Hindlimb muscle (tissue), 1 donor: Measurements from ENCODE around the gene CTPS1. TPM values are rescaled to one million over a fixed set of nuclear protein-coding genes. Genes with fewer than 3 reads are reported as not detected.
A peak's percentile ranks its signal among the peaks of the same experiment; 100 is the strongest.

Experiments used
- DNase-seq: peaks from one replicate; pipeline ENCODE4 v3.0.0-alpha.2; 2013
- polyA plus RNA-seq: library from polyadenylated mRNA; unstranded; fragments of 120-200 nt; gene quantifications from one replicate; pipeline ENCODE4 v1.2.1, GENCODE V29; 2013; ENCODE audit not compliant: insufficient read length

Gene CTPS1
- polyA plus RNA-seq, 1 donor, result 15.7 TPM

GRCh38 chr1:40969445-40969844 is 10.1 kb upstream of the CTPS1 start:
- no peak for DNase-seq

GRCh38 chr1:40971966-40972365 is 7.5 kb upstream of the CTPS1 start:
- no peak for DNase-seq

GRCh38 chr1:40973912-40974311 is 5.6 kb upstream of the CTPS1 start:
- DNase-seq, result no peak

GRCh38 chr1:40974945-40975344 is 4.6 kb upstream of the CTPS1 start:
- DNase-seq, result no peak

GRCh38 chr1:40976952-40977690 is 2.4 kb upstream of the CTPS1 start:
- DNase-seq, result no peak

GRCh38 chr1:40977716-40978115 is 1.8 kb upstream of the CTPS1 start:
- DNase-seq, result no peak

GRCh38 chr1:40978886-40979240 is 633 bp upstream of the CTPS1 start:
- DNase-seq, result no peak

GRCh38 chr1:40980068-40980452 is 564 bp downstream of the CTPS1 start:
- no peak for DNase-seq

GRCh38 chr1:40980453-40981121 is 1.1 kb downstream of the CTPS1 start:
- peak; percentile 15 for DNase-seq

GRCh38 chr1:40981691-40982448 is 2.4 kb downstream of the CTPS1 start:
- DNase-seq, result peak; percentile 31

- DNase-seq, result no peak
Measured at GRCh38 chr1:40982721-40983120, 3.2 kb downstream of the CTPS1 start.

GRCh38 chr1:40983286-40983685 is 3.8 kb downstream of the CTPS1 start:
- no peak for DNase-seq

GRCh38 chr1:40984066-40984465 is 4.6 kb downstream of the CTPS1 start:
- peak; percentile 20 for DNase-seq

- DNase-seq, result no peak
Measured at GRCh38 chr1:40984531-40984930, 5.0 kb downstream of the CTPS1 start.

- peak; percentile 21 for DNase-seq
Measured at GRCh38 chr1:40985161-40985560, 5.7 kb downstream of the CTPS1 start.

GRCh38 chr1:40985875-40986274 is 6.4 kb downstream of the CTPS1 start:
- no peak for DNase-seq

GRCh38 chr1:40986328-40986783 is 6.9 kb downstream of the CTPS1 start:
- DNase-seq, result no peak

- DNase-seq, result peak; percentile 63
Measured at GRCh38 chr1:40986956-40987355, 7.5 kb downstream of the CTPS1 start.

GRCh38 chr1:40987439-40988276 is 8.2 kb downstream of the CTPS1 start:
- DNase-seq, result no peak

- no peak for DNase-seq
Measured at GRCh38 chr1:40988280-40988679, 8.8 kb downstream of the CTPS1 start.

GRCh38 chr1:40989066-40989465 is 9.6 kb downstream of the CTPS1 start:
- no peak for DNase-seq

GRCh38 chr1:40997096-40997495 is 17.6 kb downstream of the CTPS1 start:
- no peak for DNase-seq

- DNase-seq, result no peak
Measured at GRCh38 chr1:40998668-40999067, 19.2 kb downstream of the CTPS1 start.
